Stimulated activated CD4-positive, alpha-beta T cell treated with anti-CD3 and anti-CD28 coated beads, Interleukin-12 subunit alpha, Interleukin-12 subunit beta, amount 100 ng/mL, for 24 hours (primary cell): ENCODE data around the gene BEND7.
"Not testable (repeated sequence)": the region's sequence is repeated elsewhere in the genome, so short reads cannot be mapped to it uniquely, and the experiment has no call there.

Experiments used
- DNase-seq, 2 experiments: peaks; one replicate each; pipeline ENCODE4 v3.0.0-alpha.2; 2020; ENCODE audit warnings: low read depth in 2 of 2

BEND7 gene

GRCh38 chr10:13528875-13529713, at the start of gene BEND7:
Gene BEND7 (minus strand): TSS chr10:13529014. CDS start chr10:13528533, 481 bp downstream.
- no peak for DNase-seq

GRCh38 chr10:13573960-13574359, 45.1 kb upstream of the BEND7 start:
- DNase-seq, result no peak

- no peak for DNase-seq
These were observed 42.7 kb upstream of the BEND7 start for GRCh38 chr10:13571541-13571940.

GRCh38 chr10:13567030-13567429, 38.2 kb upstream of the BEND7 start:
- DNase-seq, result no peak

GRCh38 chr10:13564576-13564975, 35.8 kb upstream of the BEND7 start:
- DNase-seq, result no peak

- no peak for DNase-seq
These were observed 34.9 kb upstream of the BEND7 start for GRCh38 chr10:13563481-13564445.

GRCh38 chr10:13560597-13560996, 31.8 kb upstream of the BEND7 start:
- DNase-seq, result no peak

GRCh38 chr10:13559124-13559700, 30.4 kb upstream of the BEND7 start:
- no peak for DNase-seq

GRCh38 chr10:13555884-13556510, 27.2 kb upstream of the BEND7 start:
- DNase-seq, result no peak

- DNase-seq, result no peak
These were observed 22.0 kb upstream of the BEND7 start for GRCh38 chr10:13550802-13551201.

- no peak for DNase-seq
These were observed 13.7 kb upstream of the BEND7 start for GRCh38 chr10:13542533-13542932.

GRCh38 chr10:13537985-13538384, 9.2 kb upstream of the BEND7 start:
- not testable (repeated sequence) for DNase-seq

GRCh38 chr10:13536674-13537366, 8.0 kb upstream of the BEND7 start:
- no peak for DNase-seq

- no peak for DNase-seq
These were observed 6.5 kb upstream of the BEND7 start for GRCh38 chr10:13535346-13535745.

- no peak for DNase-seq
These were observed 830 bp upstream of the BEND7 start for GRCh38 chr10:13529714-13529973.

- DNase-seq, result no peak
These were observed 515 bp downstream of the BEND7 start for GRCh38 chr10:13528123-13528874.

GRCh38 chr10:13527864-13528122, 1.0 kb downstream of the BEND7 start:
- DNase-seq, result no peak

- no peak for DNase-seq
These were observed 1.6 kb downstream of the BEND7 start for GRCh38 chr10:13526948-13527863.

- no peak for DNase-seq
These were observed 3.2 kb downstream of the BEND7 start for GRCh38 chr10:13525663-13526062.

GRCh38 chr10:13521026-13521425, 7.8 kb downstream of the BEND7 start:
- DNase-seq, result no peak
